Aorta (tissue), 5 donors: ENCODE results near the gene ABCG1. TPM values are rescaled to one million over a fixed set of nuclear protein-coding genes. Genes with fewer than 3 reads are reported as not detected.

ENCODE experiments used
- ATAC-seq: fragments of 200-7000 bp; cut with Tn5 transposase; one replicate; pipeline ENCODE4 v1.9.1; 2022; ENCODE audit warnings: moderate library complexity; ENCODE audit not compliant: low FRiP score
- DNase-seq, 2 donors: peaks; one replicate each; pipeline ENCODE4 v3.0.0-alpha.2; 2020
- H3K27ac ChIP-seq, 2 donors: one replicate each; pipeline ENCODE4 v1.5.1; 2013; ENCODE audit warnings: low read length in 2 of 2, mild to moderate bottlenecking in 2 of 2, moderate library complexity in 2 of 2, control low read depth in 1 of 2, inconsistent platforms in 1 of 2, low read depth in 1 of 2
- H3K27me3 ChIP-seq, 2 donors: one replicate each; pipeline ENCODE4 v1.6.1; 2013; ENCODE audit warnings: control low read depth in 1 of 2, low read length in 1 of 2, mild to moderate bottlenecking in 1 of 2, moderate library complexity in 1 of 2; ENCODE audit not compliant: insufficient read depth in 2 of 2, control insufficient read depth in 1 of 2
- H3K36me3 ChIP-seq, 2 donors: one replicate each; pipeline ENCODE4 v1.6.1; 2013; ENCODE audit warnings: control low read depth in 1 of 2, low read length in 1 of 2, mild to moderate bottlenecking in 1 of 2; ENCODE audit not compliant: insufficient read depth in 2 of 2, control insufficient read depth in 1 of 2
- H3K4me1 ChIP-seq, 2 donors: one replicate each; pipeline ENCODE4 v1.6.1; 2013; ENCODE audit warnings: low read length in 2 of 2, control low read depth in 1 of 2, mild to moderate bottlenecking in 1 of 2, moderate library complexity in 1 of 2; ENCODE audit not compliant: insufficient read depth in 2 of 2, control insufficient read depth in 1 of 2
- H3K4me3 ChIP-seq, 2 donors: one replicate each; pipeline ENCODE4 v1.5.1; 2013; ENCODE audit warnings: low read length in 2 of 2, control low read depth in 1 of 2, mild to moderate bottlenecking in 1 of 2
- H3K9me3 ChIP-seq: one replicate; pipeline ENCODE4 v1.6.1; 2013; ENCODE audit warnings: mild to moderate bottlenecking, low read length; ENCODE audit not compliant: control insufficient read depth
- WGBS, 2 donors: extraction: QIAGEN DNeasy Blood & Tissue Kit; methylation state at CpG; one replicate each; pipeline ENCODE4 v1.1.7; 2013; 5-methylcytosine and 5-hydroxymethylcytosine counted together
- intact Hi-C, 2 donors: fragments of 100-400 bp; cut with DNase I; formaldehyde crosslinking; loops; one replicate each; pipeline versions ENCODE4 v1.14.2 to v1.15.0; 2022
- polyA plus RNA-seq, 2 donors: library from polyadenylated mRNA; stranded (reverse); fragments of 200-250 nt; gene quantifications; one replicate each; pipeline ENCODE4 v1.2.3, GENCODE V29; 2013
- total RNA-seq, 2 donors: library from RNA; stranded (reverse); fragmentation: NEBNext Ultra II Directional; extraction: Animal tissue kit (Norgen Biotek cat#: 25700); gene quantifications; one replicate each; pipeline ENCODE4 v1.2.1, GENCODE V29; 2021
- donor health status: healthy with polysubstance abuse.
- donor health status: Bipolar disorder and iron deficiency.
- donor health status: DM: no; HTN: no; CAD: no.
- donor health status: DM: no; HTN: no; CAD: no.
- donor health status: DM: yes; HTN: yes; CAD: no.

ABCG1 gene
- total and polyA plus RNA-seq, 4 donors, result 4.8 to 24.2 (median 13.1) TPM

GRCh38 chr21:42302794-42303193, 83.9 kb downstream of the ABCG1 start:
- no peaks in the 10 kb centered on the region for H3K9me3 ChIP-seq
- intact Hi-C loops, result no loop called here
- H3K4me1 ChIP-seq, result no peaks in the 10 kb centered on the region
- ATAC-seq, result no peak
- no peaks in the 10 kb centered on the region for H3K36me3 ChIP-seq
- H3K4me3 ChIP-seq, result no peak overlapping the region
- WGBS, 2 donors, result 65 to 79% methylated on average over 7 of the region's 7 CpGs
- DNase-seq, result no peak
- no peak overlapping the region for H3K27ac ChIP-seq
- H3K27me3 ChIP-seq, result no peaks in the 10 kb centered on the region

- Histone ChIP-seq H3K27me3 (no peaks in the 10 kb centered on the region), H3K4me3 (no peak overlapping the region), H3K27ac (no peak overlapping the region), H3K9me3 (no peaks in the 10 kb centered on the region), H3K4me1 (no peaks in the 10 kb centered on the region), H3K36me3 (no peaks in the 10 kb centered on the region)
- intact Hi-C loops, result no loop called here
- WGBS, 2 donors, result 79 to 81% methylated on average over 3 of the region's 3 CpGs
- ATAC-seq, result no peak
- no peak for DNase-seq
Measured at GRCh38 chr21:42303443-42303842, 84.5 kb downstream of the ABCG1 start.

GRCh38 chr21:42304556-42305454, 85.9 kb downstream of the ABCG1 start:
- intact Hi-C loops, result no loop called here
- peak in 1 of 2 donors; percentile 61 for DNase-seq
- WGBS, 2 donors, result 78 to 80% methylated on average over 22 of the region's 22 CpGs

GRCh38 chr21:42305707-42306147, 86.8 kb downstream of the ABCG1 start:
- no peak overlapping the region for H3K4me3 ChIP-seq
- no peaks in the 10 kb centered on the region for H3K9me3 ChIP-seq
- 92 to 93% methylated on average over 33 of the region's 33 CpGs for WGBS, 2 donors
- intact Hi-C loops, result no loop called here
- DNase-seq (peak in 1 of 2 donors; percentile 56), ATAC-seq (no peak)
- no peaks in the 10 kb centered on the region for H3K4me1 ChIP-seq
- H3K27ac ChIP-seq, result no peak overlapping the region
- no peaks in the 10 kb centered on the region for H3K27me3 ChIP-seq
- no peaks in the 10 kb centered on the region for H3K36me3 ChIP-seq

More at GRCh38 chr21:42304556-42305454, 85.9 kb downstream of the ABCG1 start:
- no peaks in the 10 kb centered on the region for H3K4me1 ChIP-seq
- no peak overlapping the region for H3K27ac ChIP-seq
- H3K27me3 ChIP-seq, result no peaks in the 10 kb centered on the region
- no peak overlapping the region for H3K4me3 ChIP-seq
- H3K36me3 ChIP-seq, result no peaks in the 10 kb centered on the region
- H3K9me3 ChIP-seq, result no peaks in the 10 kb centered on the region
- no peak for ATAC-seq

GRCh38 chr21:42306366-42307035, 87.6 kb downstream of the ABCG1 start:
- H3K27me3 ChIP-seq, result no peaks in the 10 kb centered on the region
- intact Hi-C loops, result no loop called here

DNA sequence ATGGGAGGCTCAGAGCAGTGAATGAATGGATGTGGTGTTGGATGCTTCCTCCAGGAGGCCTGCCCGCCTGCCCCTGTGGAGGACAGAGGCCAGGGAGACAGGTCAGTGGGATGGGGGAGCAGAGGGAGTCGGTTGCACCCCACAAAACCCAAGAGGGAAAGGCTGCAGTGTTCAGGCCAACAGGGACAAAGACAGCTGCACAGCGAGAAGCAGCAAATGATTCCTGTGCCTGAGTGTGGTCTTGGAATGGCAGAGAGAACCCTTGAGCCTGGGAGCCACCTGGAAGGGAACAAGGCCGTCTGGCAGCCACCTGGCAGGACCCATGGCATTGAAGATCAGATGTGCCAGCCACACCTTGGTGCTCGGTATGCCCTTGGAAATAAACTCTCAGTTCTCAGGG, 88.2 kb downstream of the ABCG1 start:
- H3K4me3 ChIP-seq, result no peak overlapping the region
- no peak for ATAC-seq
- DNase-seq, result no peak
- no peaks in the 10 kb centered on the region for H3K9me3 ChIP-seq
- no peaks in the 10 kb centered on the region for H3K4me1 ChIP-seq
- no peaks in the 10 kb centered on the region for H3K27me3 ChIP-seq
- H3K36me3 ChIP-seq, result no peaks in the 10 kb centered on the region
- no peak overlapping the region for H3K27ac ChIP-seq
- intact Hi-C loops, result no loop called here
- WGBS, 2 donors, result 71 to 77% methylated on average over 5 of the region's 5 CpGs

More at GRCh38 chr21:42306366-42307035, 87.6 kb downstream of the ABCG1 start:
- Histone ChIP-seq H3K9me3 (no peaks in the 10 kb centered on the region), H3K27ac (no peak overlapping the region), H3K4me3 (no peak overlapping the region), H3K36me3 (no peaks in the 10 kb centered on the region), H3K4me1 (no peaks in the 10 kb centered on the region)
- WGBS, 2 donors, result 72% methylated on average over 17 of the region's 17 CpGs
- peak in 1 of 2 donors; percentile 68 for DNase-seq
- no peak for ATAC-seq

- no peaks in the 10 kb centered on the region for H3K4me1 ChIP-seq
- no peak overlapping the region for H3K4me3 ChIP-seq
- intact Hi-C loops, result no loop called here
- no peaks in the 10 kb centered on the region for H3K27me3 ChIP-seq
- ATAC-seq (no peak), DNase-seq (no peak)
- H3K9me3 ChIP-seq, result no peaks in the 10 kb centered on the region
- H3K36me3 ChIP-seq, result no peaks in the 10 kb centered on the region
- 59 to 64% methylated on average over 17 of the region's 17 CpGs for WGBS, 2 donors
- H3K27ac ChIP-seq, result no peak overlapping the region
Measured at GRCh38 chr21:42308161-42308913, 89.4 kb downstream of the ABCG1 start.

DNA sequence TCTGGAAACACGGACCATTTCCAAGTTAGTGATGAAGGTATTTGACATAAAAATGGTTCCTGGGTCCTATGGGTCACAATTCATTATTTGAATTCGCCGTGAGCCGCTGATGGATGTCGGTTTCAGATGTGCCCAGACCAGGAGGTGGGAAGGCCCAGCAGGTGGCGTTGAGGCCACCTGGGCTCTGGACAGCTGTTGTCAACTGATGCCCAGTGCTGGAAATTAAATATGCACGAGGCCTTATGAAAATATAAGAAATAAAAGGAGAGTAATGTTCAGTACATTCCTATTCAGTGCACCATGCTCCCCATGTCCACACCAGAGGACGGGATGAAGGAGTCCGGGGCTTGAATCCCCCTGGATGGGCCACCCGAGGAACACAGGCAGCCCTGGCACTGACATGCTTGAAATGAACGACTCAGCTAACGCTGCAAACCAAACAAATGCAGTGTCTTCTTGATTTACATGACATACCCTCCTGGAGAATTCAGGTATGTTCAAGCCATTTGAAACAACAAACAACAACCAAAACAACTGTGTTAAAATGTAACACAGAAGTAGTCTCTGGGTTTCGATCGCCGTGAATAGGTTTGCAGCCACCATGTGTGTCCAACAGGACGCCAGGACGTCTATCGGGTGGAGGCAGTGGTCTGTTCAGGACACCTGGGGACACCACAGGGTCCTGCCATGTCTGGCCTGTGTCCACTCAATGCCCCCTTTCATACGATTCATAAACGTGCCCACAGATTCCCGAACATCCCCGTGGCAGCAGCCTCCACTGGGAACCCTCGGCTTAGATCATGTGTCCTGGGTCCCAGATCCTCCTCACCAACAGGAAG, 90.2 kb downstream of the ABCG1 start:
- 42 to 46% methylated on average over 23 of the region's 23 CpGs for WGBS, 2 donors
- Histone ChIP-seq H3K27ac (no peak overlapping the region), H3K4me1 (no peaks in the 10 kb centered on the region), H3K27me3 (no peaks in the 10 kb centered on the region), H3K36me3 (no peaks in the 10 kb centered on the region), H3K4me3 (no peak overlapping the region), H3K9me3 (no peaks in the 10 kb centered on the region)
- intact Hi-C loops, result no loop called here
- ATAC-seq (no peak), DNase-seq (no peak)
